GM10248 (cell line): ENCODE results near the gene PKNOX2.

Experiments
- CTCF ChIA-PET: fragments of 300-600 bp; sonication (Branson Sonifier 250); formaldehyde crosslinking; extraction: SDS; loops from one replicate; lab custom pipeline; 2021; ENCODE audit warnings: antibody characterized with exemption; lab: Yijun Ruan, JAX
- POLR2A ChIA-PET: fragments of 350-650 bp; sonication (Branson Sonifier 250); formaldehyde crosslinking; extraction: SDS; loops from one replicate; lab custom pipeline; 2020; ENCODE audit warnings: antibody characterized with exemption; lab: Yijun Ruan, JAX
- DNase-seq: peaks from one replicate; pipeline ENCODE4 v3.0.0; 2012; ENCODE audit errors: extremely low spot score
- CTCF ChIP-seq: IDR thresholded peaks from 2 replicates; pipeline ENCODE4 v1.5.1; 2012; ENCODE audit warnings: mild to moderate bottlenecking, low read depth; ENCODE audit errors: extremely low read depth, missing control alignments, control extremely low read depth

Gene PKNOX2

GRCh38 chr11:125358254-125358840 is 193.8 kb downstream of the PKNOX2 start:
- ChIA-PET CTCF (interaction anchor here (3.7 kb wide), 1 partner anchor 12 kb away, joined by 33 read pairs; no protein-coding TSS in a partner anchor), POLR2A (no interaction called here)
- no peak for DNase-seq
- no peak for TF ChIP-seq CTCF

- CTCF ChIA-PET = interaction anchor here (3.7 kb wide), 1 partner anchor 12 kb away, joined by 33 read pairs; no protein-coding TSS in a partner anchor
- TF ChIP-seq CTCF = no peak
- POLR2A ChIA-PET = no interaction called here
- DNase-seq = no peak
Measured at GRCh38 chr11:125359130-125359529, 194.6 kb downstream of the PKNOX2 start.

GRCh38 chr11:125360066-125360465 is 195.5 kb downstream of the PKNOX2 start:
- TF ChIP-seq CTCF = no peak
- POLR2A ChIA-PET = no interaction called here
- no peak for DNase-seq
- CTCF ChIA-PET = interaction anchor here (0.9 to 1.0 kb wide), 2 partner anchors 14 to 70 kb away, joined by 3 to 5 read pairs; no protein-coding TSS in a partner anchor

- DNase-seq = no peak
- TF ChIP-seq CTCF = no peak
- CTCF ChIA-PET = interaction anchor here (0.8 to 4.6 kb wide), 8 partner anchors 8 to 273 kb away, joined by 3 to 17 read pairs (median 4); no protein-coding TSS in a partner anchor
- POLR2A ChIA-PET = no interaction called here
Measured at GRCh38 chr11:125364121-125364826, 199.7 kb downstream of the PKNOX2 start.

- ChIA-PET POLR2A (no interaction called here), CTCF (interaction anchor here (1.1 to 4.6 kb wide), 3 partner anchors 8 to 63 kb away, joined by 3 to 17 read pairs (median 8); no protein-coding TSS in a partner anchor)
- DNase-seq = no peak
- no peak for TF ChIP-seq CTCF
Measured at GRCh38 chr11:125365196-125365931, 200.8 kb downstream of the PKNOX2 start.

GRCh38 chr11:125367710-125368109 is 203.2 kb downstream of the PKNOX2 start:
- ChIA-PET POLR2A (no interaction called here), CTCF (interaction anchor here (0.9 to 2.8 kb wide), 3 partner anchors 12 to 226 kb away, joined by 3 to 16 read pairs (median 5); no protein-coding TSS in a partner anchor)
- DNase-seq = no peak
- TF ChIP-seq CTCF = no peak
